A549 (cell line): ENCODE measurements around the gene VSTM5. TPM values are rescaled to one million over a fixed set of nuclear protein-coding genes. Genes with fewer than 3 reads are reported as not detected.

ENCODE experiments used
- ATAC-seq, 2 experiments: fragments of 200-7000 bp in 1 of 2; fragments of >200 bp in 1 of 2; cut with Nextera tagmentation in 1 of 2; cut with Tn5 transposase in 1 of 2; 3 replicates each; pipeline versions ENCODE4 v1.8.0 to v1.9.1; 2018 to 2020; ENCODE audit warnings: mild to moderate bottlenecking in 1 of 2, moderate library complexity in 1 of 2
- CTCF ChIA-PET: fragments of 300-600 bp; sonication (Branson Sonifier 250); formaldehyde crosslinking; extraction: SDS; loops from one replicate; lab custom pipeline; 2021; ENCODE audit warnings: antibody characterized with exemption, inconsistent platforms; lab: Yijun Ruan, JAX
- POLR2A ChIA-PET: fragments of 350-600 bp; formaldehyde crosslinking; extraction: SDS; loops from one replicate; lab custom pipeline; 2021; ENCODE audit warnings: antibody characterized with exemption, inconsistent platforms; lab: Yijun Ruan, JAX
- DNase-seq, 2 experiments: peaks; one replicate each; pipeline versions ENCODE4 v3.0.0 to v3.0.0-alpha.2; 2011 to 2016; ENCODE audit warnings: low read depth in 1 of 2, low spot score in 1 of 2
- FAIRE-seq: peaks from 2 replicates; lab custom pipeline; 2011; peaks lifted over from hg19 to GRCh38; lab: Jason Lieb, UNC
- H3K27ac ChIP-seq, 2 experiments: fragments of >200 bp; sonication (Bioruptor Twin); formaldehyde crosslinking; 3 replicates each; pipeline ENCODE4 v1.5.1; 2016 to 2017
- H3K4me1 ChIP-seq: fragments of >200 bp; sonication (Bioruptor Twin); formaldehyde crosslinking; 3 replicates; pipeline ENCODE4 v1.6.1; 2016
- H3K4me2 ChIP-seq: fragments of >200 bp; sonication (Bioruptor Twin); formaldehyde crosslinking; 3 replicates; pipeline ENCODE4 v1.6.1; 2016
- H3K4me3 ChIP-seq: fragments of >200 bp; sonication (Bioruptor Twin); formaldehyde crosslinking; 3 replicates; pipeline ENCODE4 v1.5.1; 2016
- H3K9me3 ChIP-seq: fragments of >200 bp; sonication (Bioruptor Twin); formaldehyde crosslinking; 3 replicates; pipeline ENCODE4 v1.6.1; 2016
- ATOH8 ChIP-seq: fragments of 250-450 bp; sonication (Bioruptor Pico); IDR thresholded peaks from 2 replicates; pipeline ENCODE4 v1.5.0; 2020; ENCODE audit warnings: low read depth, mild to moderate bottlenecking, moderate library complexity
- BHLHE40 ChIP-seq: IDR thresholded peaks from 2 replicates; pipeline ENCODE4 v1.6.1; 2012; ENCODE audit warnings: low read depth, low read length, inconsistent platforms
- CBX8 ChIP-seq: fragments of 200-600 bp; sonication (generic); IDR thresholded peaks from 2 replicates; pipeline ENCODE4 v1.6.1; 2016
- CHD4 ChIP-seq: fragments of 200-600 bp; sonication (generic); IDR thresholded peaks from 2 replicates; pipeline ENCODE4 v1.6.1; 2016; ENCODE audit warnings: antibody characterized with exemption, mild to moderate bottlenecking, borderline replicate concordance
- CTCF ChIP-seq: fragments of >200 bp; sonication (Bioruptor Twin); formaldehyde crosslinking; IDR thresholded peaks from 3 replicates; pipeline ENCODE4 v1.5.1; 2016
- EP300 ChIP-seq, 2 experiments: fragments of >200 bp; sonication (Bioruptor Twin); formaldehyde crosslinking; IDR thresholded peaks; 2 replicates in 1 of 2; 3 replicates in 1 of 2; pipeline ENCODE4 v1.6.1; 2016 to 2017
- HES2 ChIP-seq: fragments of >200 bp; sonication (Bioruptor Twin); formaldehyde crosslinking; IDR thresholded peaks from 2 replicates; pipeline ENCODE4 v1.6.1; 2016
- HEYL ChIP-seq: fragments of 250-450 bp; sonication (Bioruptor Pico); IDR thresholded peaks from 2 replicates; pipeline ENCODE4 v1.8.0; 2021; ENCODE audit warnings: mild to moderate bottlenecking, moderate library complexity
- HOXA7 ChIP-seq: fragments of 250-450 bp; sonication (Bioruptor Pico); IDR thresholded peaks from 2 replicates; pipeline ENCODE4 v1.5.0; 2020; ENCODE audit warnings: mild to moderate bottlenecking, moderate library complexity
- JUNB ChIP-seq: fragments of >200 bp; sonication (Bioruptor Twin); formaldehyde crosslinking; IDR thresholded peaks from 2 replicates; pipeline ENCODE4 v1.6.1; 2016
- MAX ChIP-seq: IDR thresholded peaks from 2 replicates; pipeline ENCODE4 v1.6.1; 2012
- MAZ ChIP-seq: fragments of 150-350 bp; IDR thresholded peaks from 2 replicates; pipeline ENCODE4 v1.6.1; 2014; ENCODE audit warnings: antibody characterized with exemption, low read depth, low read length, borderline replicate concordance
- NPAS2 ChIP-seq: fragments of 250-450 bp; sonication (Bioruptor Pico); IDR thresholded peaks from 2 replicates; pipeline ENCODE4 v1.8.0; 2022; ENCODE audit warnings: mild to moderate bottlenecking, moderate library complexity, borderline replicate concordance
- PHF8 ChIP-seq: fragments of 200-600 bp; sonication (generic); IDR thresholded peaks from 2 replicates; pipeline ENCODE4 v1.6.1; 2016; ENCODE audit warnings: low read depth, mild to moderate bottlenecking, antibody characterized with exemption, moderate library complexity, borderline replicate concordance
- POLR2A ChIP-seq: IDR thresholded peaks from 2 replicates; pipeline ENCODE4 v1.6.1; 2012; ENCODE audit warnings: mild to moderate bottlenecking, low read length
- RAD21 ChIP-seq, 2 experiments: fragments of >200 bp in 1 of 2; sonication (Bioruptor Twin) in 1 of 2; formaldehyde crosslinking in 1 of 2; IDR thresholded peaks in 1 of 2; conservative IDR thresholded peaks in 1 of 2; 2 replicates in 1 of 2; 3 replicates in 1 of 2; pipeline ENCODE4 v1.6.1; 2012 to 2018; ENCODE audit warnings: inconsistent platforms in 1 of 2
- RNF2 ChIP-seq: fragments of 200-600 bp; sonication (generic); IDR thresholded peaks from 2 replicates; pipeline ENCODE4 v1.6.1; 2016; ENCODE audit warnings: low read depth, mild to moderate bottlenecking, antibody characterized with exemption, moderate library complexity, borderline replicate concordance
- TFCP2L1 ChIP-seq: fragments of 250-450 bp; sonication (Bioruptor Pico); IDR thresholded peaks from 2 replicates; pipeline ENCODE4 v1.5.0; 2021; ENCODE audit warnings: mild to moderate bottlenecking
- USF2 ChIP-seq: fragments of 450-650 bp; IDR thresholded peaks from 2 replicates; pipeline ENCODE4 v1.6.1; 2014; ENCODE audit warnings: antibody characterized with exemption
- ZNF302 ChIP-seq: fragments of 250-450 bp; sonication (Bioruptor Pico); IDR thresholded peaks from 2 replicates; pipeline ENCODE4 v1.9.0; 2021; ENCODE audit warnings: inconsistent platforms, mild to moderate bottlenecking, moderate library complexity
- WGBS: methylation state at CpG from one replicate; pipeline ENCODE4 v1.1.6; 2017; ENCODE audit errors: missing lambda C conversion rate; 5-methylcytosine and 5-hydroxymethylcytosine counted together
- polyA plus RNA-seq, 4 experiments: library from polyadenylated mRNA; depleted of rRNA in 3 of 4; stranded (reverse); fragments of >200 nt; fragmentation: RNase III in 1 of 4; extraction: RNeasy Plus Mini Kit Qiagen cat#74134 plus additional on column Dnase treatment in 1 of 4; gene quantifications; 2 replicates in 3 of 4; 3 replicates in 1 of 4; pipeline ENCODE4 v1.2.3, GENCODE V29; 2011 to 2017

The VSTM5 gene
- polyA plus RNA-seq, 2 of the 4 experiments (the other 2 are of a cell fraction) = 0.04 TPM; not detected in 1

GRCh38 chr11:93820847-93821246, 29.6 kb downstream of the VSTM5 start (continued):
- TF ChIP-seq HES2 (no peak), JUNB (no peak), BHLHE40 (no peak)

- no peak for FAIRE-seq
- TF ChIP-seq NPAS2 (CRISPR knock-in tag) (no peak), ATOH8 (CRISPR knock-in tag) (no peak), MAZ (no peak), CBX8 (no peak), POLR2A (no peak), HOXA7 (CRISPR knock-in tag) (no peak), EP300 (IDR thresholded peaks at IDR 0.05) (no peak), JUNB (no peak), MAX (no peak), CHD4 (no peak), TFCP2L1 (no peak), PHF8 (no peak), RAD21 (conservative IDR thresholded peaks at IDR 0.05 in 1 of 2, IDR thresholded peaks at IDR 0.05 in 1 of 2) (no peak), ZNF302 (no peak), HEYL (CRISPR knock-in tag) (no peak), USF2 (no peak), HES2 (no peak), RNF2 (no peak), BHLHE40 (no peak), CTCF (no peak)
These were observed 30.3 kb downstream of the VSTM5 start for GRCh38 chr11:93819966-93820695.

More at GRCh38 chr11:93819966-93820695, 30.3 kb downstream of the VSTM5 start:
- no peak overlapping the region for H3K4me2 ChIP-seq
- H3K4me3 ChIP-seq = no peak overlapping the region
- no peaks in the 10 kb centered on the region for H3K9me3 ChIP-seq
- WGBS = 81% methylated on average over 8 of the region's 8 CpGs
- no peak for DNase-seq
- H3K27ac ChIP-seq = no peak overlapping the region
- ChIA-PET POLR2A (no interaction called here), CTCF (interaction anchor here (1.0 to 1.7 kb wide), 2 partner anchors 11 to 75 kb away, joined by 5 read pairs; no protein-coding TSS in a partner anchor)
- no peaks in the 10 kb centered on the region for H3K4me1 ChIP-seq
- peak; percentile 21 to 35; a peak in 3 of 6 replicates for ATAC-seq
